GM12878 (cell line): Measurements from ENCODE around the gene ATP6V0C. TPM values are rescaled to one million over a fixed set of nuclear protein-coding genes. Genes with fewer than 3 reads are reported as not detected.

Experiments used
- ATAC-seq: fragments of 200-7000 bp; cut with Tn5 transposase; 3 replicates; pipeline ENCODE4 v1.9.1; 2020; ENCODE audit warnings: mild to moderate bottlenecking, moderate library complexity
- Bru-seq: library from RNA; stranded (reverse); fragments of 400-500 nt; gene quantifications from one replicate; lab custom pipeline; 2021; lab: Mats Ljungman, UMichigan
- BruChase-seq, 2 experiments: library from RNA; stranded (reverse); fragments of 400-500 nt; gene quantifications; one replicate each; lab custom pipeline; 2021; lab: Mats Ljungman, UMichigan
- BruUV-seq: library from RNA; stranded (reverse); fragments of 400-500 nt; replicated peaks from 2 replicates; lab custom pipeline; 2021; lab: Mats Ljungman, UMichigan
- CTCF ChIA-PET: fragments of 300-600 bp; sonication (Branson Sonifier 250); formaldehyde crosslinking; extraction: SDS; loops from one replicate; lab custom pipeline; 2021; ENCODE audit warnings: inconsistent platforms; lab: Yijun Ruan, JAX
- POLR2A ChIA-PET: fragments of 350-600 bp; formaldehyde crosslinking; extraction: SDS; loops from one replicate; lab custom pipeline; 2021; ENCODE audit warnings: inconsistent platforms; lab: Charles Lee
- RAD21 ChIA-PET: fragments of 300-600 bp; sonication (Branson Sonifier 250); formaldehyde crosslinking; loops from one replicate; lab custom pipeline; 2023; ENCODE audit warnings: antibody characterized with exemption; ENCODE audit not compliant: unreplicated experiment; lab: Charles Lee
- SMC1A ChIA-PET: fragments of 300-600 bp; sonication (Branson Sonifier 250); formaldehyde crosslinking; loops from one replicate; lab custom pipeline; 2023; ENCODE audit not compliant: unreplicated experiment, uncharacterized antibody; lab: Charles Lee
- DNase-seq: peaks from one replicate; pipeline ENCODE4 v3.0.0-alpha.2; 2011; ENCODE audit warnings: low read depth, low spot score
- FAIRE-seq: peaks from 3 replicates; lab custom pipeline; 2011; peaks lifted over from hg19 to GRCh38; lab: Jason Lieb, UNC
- H2AFZ ChIP-seq: 2 replicates; pipeline ENCODE4 v1.6.0; 2011; ENCODE audit warnings: low read depth, low read length, control low read depth; ENCODE audit not compliant: control insufficient read depth
- H3K27ac ChIP-seq: 2 replicates; pipeline ENCODE4 v1.5.1; 2011; ENCODE audit warnings: control low read depth; ENCODE audit not compliant: control insufficient read depth, insufficient read depth
- H3K27me3 ChIP-seq, 2 experiments: replicated peaks in 1 of 2; 2 replicates each; pipeline versions ENCODE4 v1.6.0 to v1.6.1; 2011; ENCODE audit warnings: low read length in 1 of 2; ENCODE audit not compliant: control insufficient read depth in 2 of 2, insufficient read depth in 2 of 2
- H3K36me3 ChIP-seq, 2 experiments: 2 replicates each; pipeline ENCODE4 v1.5.1; 2011; ENCODE audit warnings: low read length in 1 of 2; ENCODE audit not compliant: control insufficient read depth in 2 of 2, insufficient read depth in 2 of 2
- H3K4me1 ChIP-seq: 2 replicates; pipeline ENCODE4 v1.6.1; 2011; ENCODE audit warnings: mild to moderate bottlenecking, low read length, moderate library complexity, mixed read lengths; ENCODE audit not compliant: control insufficient read depth, insufficient read depth
- H3K4me2 ChIP-seq: 2 replicates; pipeline ENCODE4 v1.6.0; 2011; ENCODE audit warnings: control low read depth; ENCODE audit not compliant: control insufficient read depth, insufficient read depth
- H3K4me3 ChIP-seq: fragments of 200-600 bp; sonication (generic); 2 replicates; pipeline ENCODE4 v1.5.1; 2016
- H3K79me2 ChIP-seq: 2 replicates; pipeline ENCODE4 v1.6.0; 2011; ENCODE audit warnings: low read length; ENCODE audit not compliant: control insufficient read depth, insufficient read depth
- H3K9ac ChIP-seq: 2 replicates; pipeline ENCODE4 v1.8.0; 2011; ENCODE audit warnings: low read length, control low read depth, mixed read lengths; ENCODE audit not compliant: control insufficient read depth, insufficient read depth
- H3K9me3 ChIP-seq: replicated peaks from 3 replicates; pipeline ENCODE4 v1.5.1; 2011; ENCODE audit warnings: mild to moderate bottlenecking, low read length; ENCODE audit not compliant: control insufficient read depth, insufficient read depth
- H4K20me1 ChIP-seq: 2 replicates; pipeline ENCODE4 v1.6.0; 2011; ENCODE audit not compliant: control insufficient read depth, insufficient read depth
- BRCA1 ChIP-seq: IDR thresholded peaks from 2 replicates; pipeline ENCODE4 v1.6.1; 2011; ENCODE audit warnings: low read depth, low read length, improper control_type of control experiment
- EP300 ChIP-seq, 2 experiments: fragments of 150-350 bp in 1 of 2; IDR thresholded peaks; 2 replicates each; pipeline ENCODE4 v1.6.1; 2011 to 2012; ENCODE audit warnings: low read depth in 2 of 2, low read length in 2 of 2, borderline replicate concordance in 1 of 2, improper control_type of control experiment in 1 of 2, inconsistent platforms in 1 of 2; ENCODE audit not compliant: control insufficient read depth in 1 of 2
- HDGF ChIP-seq: fragments of 450-650 bp; IDR thresholded peaks from 2 replicates; pipeline ENCODE4 v1.6.1; 2016; ENCODE audit warnings: antibody characterized with exemption
- MEF2B ChIP-seq: fragments of 450-650 bp; IDR thresholded peaks from 2 replicates; pipeline ENCODE4 v1.6.1; 2018; ENCODE audit warnings: mild to moderate bottlenecking, moderate library complexity; ENCODE audit not compliant: partially characterized antibody, poor library complexity, severe bottlenecking
- MTA2 ChIP-seq: fragments of 450-650 bp; IDR thresholded peaks from 2 replicates; pipeline ENCODE4 v1.6.1; 2016; ENCODE audit warnings: low read depth, mild to moderate bottlenecking, moderate library complexity
- NR2C2 ChIP-seq: IDR thresholded peaks from 2 replicates; pipeline ENCODE4 v1.6.1; 2011; ENCODE audit warnings: borderline replicate concordance, low read depth; ENCODE audit not compliant: control insufficient read depth, insufficient read length
- REST ChIP-seq: IDR thresholded peaks from 2 replicates; pipeline ENCODE4 v1.6.1; 2012; ENCODE audit warnings: mild to moderate bottlenecking, low read depth, low read length
- ZNF24 ChIP-seq: fragments of 450-650 bp; IDR thresholded peaks from 2 replicates; pipeline ENCODE4 v1.6.1; 2017; ENCODE audit warnings: antibody characterized with exemption, mild to moderate bottlenecking
- WGBS: methylation state at CpG from one replicate; pipeline ENCODE4 v1.1.6; 2016; ENCODE audit warnings: low lambda C conversion rate; ENCODE audit not compliant: insufficient replicate concordance, insufficient coverage; ENCODE audit errors: missing lambda C conversion rate; 5-methylcytosine and 5-hydroxymethylcytosine counted together
- in situ Hi-C: fragments of 300-500 bp; cut with MboI; formaldehyde crosslinking; loops from 9 replicates; pipeline ENCODE4 v1.14.3; 2018; ENCODE audit warnings: mixed read lengths
- intact Hi-C: fragments of 100-400 bp; cut with micrococcal nuclease; formaldehyde crosslinking; loops from one replicate; pipeline ENCODE4 v1.14.2; 2022; ENCODE audit not compliant: unreplicated experiment
- long read RNA-seq, 2 experiments: library from polyadenylated mRNA; unstranded; transcript quantifications; one replicate each; pipeline ENCODE4 v2.0.0, GENCODE V29; 2019 to 2020
- polyA minus RNA-seq, 3 experiments: library from RNA; depleted of rRNA, polyadenylated mRNA; stranded (reverse); fragments of >200 nt; gene quantifications; 2 replicates each; pipeline ENCODE4 v1.2.3, GENCODE V29; 2011
- polyA plus RNA-seq, 11 experiments: library from polyadenylated mRNA; depleted of rRNA in 4 of 11; unstranded in 6 of 11; stranded (reverse) in 5 of 11; fragments of >200 nt; fragmentation: Nextera tagmentation in 4 of 11; fragmentation: Illumina TruSeq in 1 of 11; extraction: Ambion mirVana in 4 of 11; extraction: Trizol in 1 of 11; gene quantifications; 1 replicate in 1 of 11; 2 replicates in 10 of 11; pipeline versions ENCODE4 v1.2.1 to v1.2.3, GENCODE V29; 2011 to 2016; ENCODE audit warnings: inconsistent platforms in 2 of 11, missing spikeins in 2 of 11, low read depth in 1 of 11
- total RNA-seq, 4 experiments: library from RNA; depleted of rRNA in 3 of 4; stranded (reverse); fragments of >200 nt in 3 of 4; fragmentation: Illumina TruSeq in 1 of 4; extraction: Trizol in 1 of 4; gene quantifications; 2 replicates each; pipeline versions ENCODE4 v1.2.1 to v1.2.3, GENCODE V29; 2013 to 2021
- TF ChIP-seq, protein P1 (sequence below): fragments of 450-650 bp; IDR thresholded peaks from 2 replicates; pipeline ENCODE4 v1.6.1; 2017; ENCODE audit warnings: borderline replicate concordance
- TF ChIP-seq, protein P2 (sequence below): IDR thresholded peaks from 2 replicates; pipeline ENCODE4 v1.6.1; 2012; ENCODE audit warnings: low read depth, low read length, improper control_type of control experiment

The ATP6V0C gene
- total RNA-seq (2013; cell fraction: nucleolus; rRNA removed): 23.2 and 35.0 TPM in 2 replicates
- total RNA-seq (2014; rRNA removed) (14.0 and 19.1 TPM in 2 replicates), total RNA-seq (2014; rRNA removed; fragmentation: Illumina TruSeq; extraction: Trizol) (8.2 and 10.4 TPM in 2 replicates), total RNA-seq (2021) (127 and 135 TPM in 2 replicates), polyA plus RNA-seq (2011; rRNA removed) (1.5 and 5.9 TPM in 2 replicates), polyA plus RNA-seq (2014; fragmentation: Illumina TruSeq; extraction: Trizol) (8.7 and 17.6 TPM in 2 replicates), polyA plus RNA-seq (2014; fragmentation: Nextera tagmentation; extraction: Ambion mirVana) (10 to 100 TPM in 1 of 2 experiments, 1 to 10 TPM in 1; 2.4 to 16.5 TPM), polyA plus RNA-seq (2014; rRNA removed) (32.2 and 53.4 TPM in 2 replicates), polyA plus RNA-seq (2016; fragmentation: Nextera tagmentation; extraction: Ambion mirVana) (100 to 1,000 TPM; 107 to 115 TPM), polyA minus RNA-seq (2011; rRNA and poly(A)+ RNA removed) (7.2 and 8.9 TPM in 2 replicates), Bru-seq, nascent RNA (percentile 82 among the genes with signal in this experiment), BruChase-seq, experiment 1, labeled RNA remaining after a 6-hour chase (percentile 59 among the genes with signal in this experiment), BruChase-seq, experiment 2, labeled RNA remaining after a 2-hour chase (percentile 57 among the genes with signal in this experiment)
- 42.6 TPM for polyA plus RNA-seq (2011; ENCODE audit: low read depth)
- 17.1 and 29.2 TPM in 2 replicates for polyA plus RNA-seq (2011; cell fraction: cytosol; rRNA removed)
- polyA plus RNA-seq (2011; cell fraction: nucleus; rRNA removed): 23.8 and 36.7 TPM in 2 replicates
- 148 and 155 TPM in 2 replicates for polyA plus RNA-seq (2012)
- 44.1 and 66.7 TPM in 2 replicates for polyA minus RNA-seq (2011; cell fraction: cytosol; rRNA and poly(A)+ RNA removed)
- polyA minus RNA-seq (2011; cell fraction: nucleus; rRNA and poly(A)+ RNA removed): 8.8 and 18.3 TPM in 2 replicates
- long read RNA-seq, experiment 1, transcript ATP6V0C-201 (3 exons, 1,175 nt): major isoform, 15 of 15 reads
- long read RNA-seq, experiment 1, partial matches to known transcripts: 0 of 15 reads
- long read RNA-seq, experiment 1, other reads (novel, unspliced or antisense): 0 of 15 reads
- long read RNA-seq, experiment 2: 0 reads

DNA sequence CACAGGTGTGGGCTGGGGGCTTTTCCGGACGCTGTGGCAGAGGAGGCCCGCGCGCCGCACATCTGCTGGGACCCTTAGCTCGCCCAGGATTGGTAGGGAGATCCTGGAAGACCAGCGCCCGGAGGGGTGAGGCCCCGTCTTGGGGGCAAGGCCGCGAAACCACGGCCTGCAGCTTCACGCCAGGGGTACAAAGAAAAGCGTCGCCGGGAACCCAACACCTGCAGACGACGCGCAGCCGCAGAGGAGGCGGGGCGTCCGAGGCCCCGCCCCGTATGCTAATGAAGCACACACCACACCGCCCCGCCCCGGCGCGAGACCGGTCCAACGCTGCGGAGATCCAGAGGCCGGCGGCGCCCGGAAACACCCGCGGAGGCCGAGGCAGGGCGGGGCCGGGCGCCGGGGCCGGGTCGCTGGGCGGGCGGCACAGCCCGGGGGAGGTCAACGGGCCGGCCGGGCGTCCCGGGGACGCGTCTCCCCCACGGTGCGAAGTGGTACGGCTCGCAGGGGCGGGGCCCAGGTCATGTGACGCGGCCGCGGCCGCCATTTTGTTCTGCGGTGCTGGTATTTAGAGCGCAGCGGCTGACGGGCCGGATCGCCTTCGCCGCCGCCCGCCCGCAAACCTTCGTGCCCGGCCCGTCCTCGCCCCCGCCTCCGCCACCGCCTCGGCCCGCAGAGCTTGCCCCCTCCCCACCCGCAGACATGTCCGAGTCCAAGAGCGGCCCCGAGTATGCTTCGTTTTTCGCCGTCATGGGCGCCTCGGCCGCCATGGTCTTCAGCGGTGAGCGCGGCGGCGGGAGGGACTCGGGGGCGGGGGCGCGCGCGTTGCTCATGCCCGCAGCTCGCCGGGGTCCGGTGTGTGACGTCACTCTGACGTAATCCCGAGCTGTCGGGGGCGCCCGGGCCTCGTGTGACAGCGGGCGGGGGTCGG lies at the start of gene ATP6V0C:
Gene ATP6V0C (plus strand): TSS at position 548 of the 928 bp plus-strand sequence. CDS start 152 bp downstream, at position 700.
- intact Hi-C loops: no loop called here
- H2AFZ ChIP-seq: peak within 1 kb of the TSS; percentile 71
- ChIA-PET RAD21 (interaction anchor here (0.6 to 1.3 kb wide), 2 partner anchors 45 to 239 kb away, joined by 3 to 4 read pairs; partner anchors contain the start of gene SRRM2), SMC1A (interaction anchor here (1.3 kb wide), 1 partner anchor 24 kb away, joined by 5 read pairs; the partner anchor contains the start of gene PDPK1), CTCF (interaction anchor here (0.9 to 1.6 kb wide), 2 partner anchors 22 to 373 kb away, joined by 4 read pairs; no protein-coding TSS in a partner anchor), POLR2A (interaction anchor here (0.9 to 1.8 kb wide), 4 partner anchors 18 to 358 kb away, joined by 3 to 6 read pairs (median 4); partner anchors contain the start of genes CCNF, PDPK1 and TRAF7)
- ATAC-seq (peak; percentile 80), DNase-seq (peak; percentile 40), FAIRE-seq (peak; percentile 84)
- peaks cover 6% of the 10 kb centered on the region; the same call in 1 of the 2 replicates for H4K20me1 ChIP-seq
- peak within 1 kb of the TSS; percentile 93 for H3K9ac ChIP-seq
- peak within 1 kb of the TSS; percentile 64 for H3K4me2 ChIP-seq
- H3K27ac ChIP-seq: peak within 1 kb of the TSS; percentile 84
- H3K4me3 ChIP-seq: peak within 1 kb of the TSS; percentile 75
- in situ Hi-C loops: no loop called here
- no peaks in the 10 kb centered on the region for H3K9me3 ChIP-seq
- no peaks in the 10 kb centered on the region for H3K27me3 ChIP-seq
- H3K79me2 ChIP-seq: peaks cover 47% of the 10 kb centered on the region
- BruUV-seq: no TSS peak
- peaks cover 26% of the 10 kb centered on the region for H3K4me1 ChIP-seq
- 2% methylated on average over 92 of the region's 122 CpGs for WGBS
- peaks cover 4 to 6% of the 10 kb centered on the region in 2 experiments; a peak in 3 of 4 replicates for H3K36me3 ChIP-seq
- no peak for TF ChIP-seq BRCA1
- no peak for TF ChIP-seq REST
- TF ChIP-seq ZNF24: 0 out of 2 replicates have a peak, but pooled peaks have one; percentile 14
- TF ChIP-seq, protein P1, sequence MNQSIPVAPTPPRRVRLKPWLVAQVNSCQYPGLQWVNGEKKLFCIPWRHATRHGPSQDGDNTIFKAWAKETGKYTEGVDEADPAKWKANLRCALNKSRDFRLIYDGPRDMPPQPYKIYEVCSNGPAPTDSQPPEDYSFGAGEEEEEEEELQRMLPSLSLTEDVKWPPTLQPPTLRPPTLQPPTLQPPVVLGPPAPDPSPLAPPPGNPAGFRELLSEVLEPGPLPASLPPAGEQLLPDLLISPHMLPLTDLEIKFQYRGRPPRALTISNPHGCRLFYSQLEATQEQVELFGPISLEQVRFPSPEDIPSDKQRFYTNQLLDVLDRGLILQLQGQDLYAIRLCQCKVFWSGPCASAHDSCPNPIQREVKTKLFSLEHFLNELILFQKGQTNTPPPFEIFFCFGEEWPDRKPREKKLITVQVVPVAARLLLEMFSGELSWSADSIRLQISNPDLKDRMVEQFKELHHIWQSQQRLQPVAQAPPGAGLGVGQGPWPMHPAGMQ: no peak
- TF ChIP-seq, protein P2, sequence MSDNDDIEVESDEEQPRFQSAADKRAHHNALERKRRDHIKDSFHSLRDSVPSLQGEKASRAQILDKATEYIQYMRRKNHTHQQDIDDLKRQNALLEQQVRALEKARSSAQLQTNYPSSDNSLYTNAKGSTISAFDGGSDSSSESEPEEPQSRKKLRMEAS: peak; percentile 69
- peak; percentile 17 for TF ChIP-seq MEF2B
- peak; percentile 11; a peak in 1 of 4 replicates for TF ChIP-seq EP300 (IDR thresholded peaks at IDR 0.05; ENCODE audit: borderline replicate concordance in 1 of 2, control insufficient read depth in 1 of 2, low read depth in 2 of 2, low read length in 2 of 2)
- TF ChIP-seq MTA2: no peak
- no peak for TF ChIP-seq NR2C2
- no peak; the same call in 1 of the 2 replicates for TF ChIP-seq HDGF
